HG02938 (cell line): ENCODE measurements around the gene OSBPL6.

Experiments used
- ATAC-seq: cut with Tn5 transposase; IDR thresholded peaks from one replicate; pipeline ENCODE4 v1.9.1; 2021; ENCODE audit warnings: mild to moderate bottlenecking, moderate library complexity; ENCODE audit not compliant: unreplicated experiment

OSBPL6 gene

DNA sequence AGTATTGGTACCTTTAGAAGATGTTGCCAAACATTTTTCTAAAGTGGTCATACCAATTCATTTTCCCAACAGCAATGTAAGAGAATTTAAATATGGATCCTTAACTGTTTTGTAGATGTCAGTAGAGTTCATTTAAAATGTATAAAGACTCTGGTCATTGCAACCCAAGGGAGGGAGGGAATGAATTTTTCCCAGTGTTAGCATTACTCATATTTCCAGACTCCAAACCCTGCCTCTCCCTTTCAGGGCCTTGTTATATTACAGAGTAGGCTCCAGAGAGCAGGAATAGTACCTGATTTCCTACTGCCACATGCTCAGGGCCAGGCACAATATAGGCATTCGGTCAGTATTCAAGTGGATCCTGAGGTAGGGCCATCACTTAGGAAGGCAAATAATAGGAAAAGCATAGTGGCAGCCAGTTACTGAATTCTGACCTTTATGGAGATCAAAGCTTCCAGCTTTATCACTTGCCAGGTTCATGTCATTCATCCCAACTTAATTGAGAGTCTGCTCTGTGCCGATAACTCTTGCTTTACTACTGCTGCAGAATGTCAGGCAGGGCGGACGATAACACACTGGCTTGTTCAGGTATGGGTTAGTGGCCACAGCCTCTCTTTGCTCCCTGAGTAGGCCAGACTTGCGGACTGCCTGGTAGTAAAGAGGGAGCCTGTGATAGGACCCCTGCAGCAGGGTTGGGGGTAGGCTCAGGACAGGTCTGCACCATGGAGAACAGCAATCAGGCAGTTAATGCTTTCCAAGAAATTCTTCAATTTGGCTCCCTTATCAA is 75.3 kb downstream of the OSBPL6 start:
- no peak for ATAC-seq

- no peak for ATAC-seq
These were observed 76.0 kb downstream of the OSBPL6 start for GRCh38 chr2:178270338-178270737.

- no peak for ATAC-seq
These were observed 76.8 kb downstream of the OSBPL6 start for GRCh38 chr2:178271094-178271493.

- ATAC-seq, result no peak
These were observed 77.5 kb downstream of the OSBPL6 start for GRCh38 chr2:178271629-178272333.

DNA sequence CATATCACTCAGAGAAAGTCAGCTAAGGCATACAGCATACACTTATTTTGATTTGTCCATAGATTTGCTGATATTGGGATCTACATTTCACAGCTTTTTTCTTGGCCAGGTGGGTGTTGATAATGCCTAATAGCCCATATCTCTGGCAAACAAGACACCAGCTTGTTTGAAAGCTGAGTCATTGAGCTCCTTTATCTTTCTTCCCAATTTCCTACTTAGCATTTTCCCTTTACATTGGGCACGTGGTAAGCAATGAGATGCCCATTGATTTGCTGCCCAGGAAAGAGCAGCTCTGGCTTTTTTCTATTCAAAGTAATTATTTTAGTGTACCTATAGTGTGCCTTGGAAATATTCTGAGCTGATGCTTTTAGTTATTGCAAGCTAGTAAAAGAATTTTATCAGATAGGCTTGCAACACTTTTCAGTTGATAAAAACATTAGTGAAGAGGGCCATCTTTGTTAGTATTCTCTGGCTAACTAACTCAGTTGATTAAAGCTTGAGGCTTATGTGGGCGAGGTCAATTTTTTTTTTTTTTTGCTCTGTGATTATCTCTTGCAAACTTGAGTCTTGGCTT is 79.6 kb downstream of the OSBPL6 start:
- no peak for ATAC-seq

GRCh38 chr2:178275600-178275999 is 81.3 kb downstream of the OSBPL6 start:
- no peak for ATAC-seq

DNA sequence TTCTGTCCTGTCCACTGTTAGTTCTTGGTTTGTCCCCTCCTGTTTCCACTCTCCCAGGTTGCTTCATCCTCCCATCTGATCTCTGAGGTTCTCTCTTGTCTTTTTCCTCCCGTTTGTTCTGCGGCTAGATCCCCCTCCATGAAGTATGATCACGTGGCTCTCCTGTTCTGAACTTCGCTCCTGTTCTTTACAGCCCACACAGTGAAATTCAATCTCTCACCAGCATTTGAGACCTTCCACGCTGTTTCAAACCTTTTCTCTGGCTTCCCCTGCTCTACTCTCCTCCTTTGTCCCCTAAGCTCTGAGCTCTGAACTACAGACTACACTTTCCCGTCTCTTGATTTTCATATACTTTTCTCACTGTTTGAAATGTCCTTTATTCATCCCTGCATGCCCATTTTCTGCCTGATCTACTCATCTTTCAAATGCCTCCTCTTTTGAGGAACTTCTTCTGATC is 83.5 kb downstream of the OSBPL6 start:
- ATAC-seq, result no peak

DNA sequence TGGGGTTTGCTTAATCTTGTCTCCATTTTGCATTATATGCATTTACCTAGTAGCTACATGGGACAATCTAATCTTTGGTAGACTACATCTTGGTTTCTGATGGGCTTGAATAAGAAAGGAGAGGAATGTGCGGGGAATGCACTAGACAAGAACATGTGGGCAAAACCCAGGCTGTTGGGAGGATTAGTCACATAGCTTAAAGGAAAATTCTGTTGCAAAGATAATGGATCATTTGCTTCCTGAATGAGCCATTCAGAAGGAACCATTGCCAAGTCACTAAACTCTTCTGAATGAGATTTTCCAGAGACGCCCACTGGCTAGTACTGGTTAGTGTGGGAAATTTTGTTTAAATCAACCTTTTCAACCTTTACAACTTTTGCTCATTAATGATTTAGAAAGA is 84.8 kb downstream of the OSBPL6 start:
- no peak for ATAC-seq

DNA sequence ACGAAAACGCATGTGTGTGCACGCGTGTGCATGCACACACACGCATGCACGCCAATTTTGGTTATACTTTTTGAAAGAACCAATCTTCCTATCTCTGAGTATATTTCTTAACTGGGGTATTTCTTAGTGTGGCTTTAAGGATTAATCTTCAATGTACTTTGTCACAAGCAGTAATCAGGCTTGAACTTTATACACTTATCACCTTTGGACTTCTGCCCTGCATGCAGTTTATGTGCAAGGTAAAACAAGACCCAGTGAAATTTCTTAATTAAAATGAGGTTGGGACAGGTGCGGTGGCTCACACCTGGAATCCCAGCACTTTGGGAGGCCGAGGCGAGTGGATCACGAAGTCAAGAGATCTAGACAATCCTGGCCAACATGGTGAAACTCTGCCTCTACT is 85.3 kb downstream of the OSBPL6 start:
- ATAC-seq, result no peak

GRCh38 chr2:178280244-178280852 is 86.0 kb downstream of the OSBPL6 start:
- ATAC-seq, result peak; percentile 95

- no peak for ATAC-seq
These were observed 87.9 kb downstream of the OSBPL6 start for GRCh38 chr2:178282075-178282815.

- ATAC-seq, result no peak
These were observed 89.1 kb downstream of the OSBPL6 start for GRCh38 chr2:178283341-178283918.

DNA sequence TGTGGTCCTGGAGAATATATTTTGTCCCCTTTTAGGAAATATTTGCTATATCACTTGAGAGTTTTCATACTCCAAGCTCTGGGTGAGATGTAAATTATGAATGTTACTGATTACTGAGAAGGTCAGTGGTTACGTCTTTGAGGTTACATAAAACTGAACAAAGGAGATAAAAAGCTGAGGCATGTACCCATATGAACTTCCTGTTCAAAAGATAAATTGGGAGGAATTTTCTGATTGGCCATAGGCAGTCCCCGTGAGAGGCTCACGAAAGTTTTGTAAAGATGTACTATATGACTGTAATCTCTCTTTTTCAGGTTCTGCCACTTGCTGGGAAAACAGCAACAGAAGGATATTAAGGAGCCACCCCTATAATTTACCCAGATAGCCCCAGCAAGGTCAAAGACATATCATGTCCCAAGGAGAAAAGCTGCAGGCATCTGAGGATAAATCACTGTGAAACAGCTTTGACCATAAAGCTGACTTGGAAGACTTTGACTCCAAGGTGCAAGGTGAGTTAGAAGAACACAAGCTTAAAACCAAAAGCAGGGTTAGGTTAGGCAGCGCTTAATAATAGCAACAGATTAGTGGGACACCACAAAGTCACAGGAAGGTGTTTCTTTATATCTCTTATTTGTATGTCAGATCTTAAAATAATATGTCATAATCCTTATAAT is 90.4 kb downstream of the OSBPL6 start:
- ATAC-seq, result no peak

DNA sequence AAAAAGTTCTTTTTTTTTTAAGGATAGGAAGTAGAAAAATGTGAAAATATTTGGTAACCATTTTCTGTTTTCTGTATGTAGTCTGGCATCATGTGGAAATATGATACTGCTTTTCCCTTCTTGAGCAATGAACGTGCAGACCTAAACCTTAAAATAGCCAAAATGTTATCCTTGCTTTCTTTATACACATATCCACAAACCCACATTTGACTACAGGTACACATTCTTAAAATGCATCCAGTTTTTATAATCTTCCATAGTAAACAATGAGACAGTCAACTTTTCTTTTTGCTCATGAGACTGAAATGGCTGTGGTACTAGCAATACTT is 90.9 kb downstream of the OSBPL6 start:
- ATAC-seq, result no peak

GRCh38 chr2:178286636-178287035 is 92.3 kb downstream of the OSBPL6 start:
- ATAC-seq, result no peak

- no peak for ATAC-seq
These were observed 93.5 kb downstream of the OSBPL6 start for GRCh38 chr2:178287652-178288344.

DNA sequence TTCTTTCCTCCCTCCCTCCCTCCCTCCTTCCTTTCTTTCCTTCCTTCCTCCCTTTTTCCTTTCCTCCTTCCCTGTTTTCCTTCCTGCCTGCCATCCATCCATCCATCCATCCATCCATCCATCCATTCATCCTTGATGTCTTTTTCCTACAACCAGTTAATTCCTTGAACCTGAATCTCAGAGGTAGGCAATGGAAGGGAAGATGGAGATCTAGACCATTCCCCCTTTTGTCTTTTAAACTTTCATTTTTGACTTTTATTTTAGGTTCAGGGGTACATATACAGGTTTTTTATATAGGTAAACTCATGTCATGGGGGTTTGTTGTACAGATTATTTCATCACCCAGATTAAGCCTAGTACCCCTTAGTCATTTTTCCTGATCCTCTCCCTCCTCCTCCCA is 97.4 kb downstream of the OSBPL6 start:
- no peak for ATAC-seq

DNA sequence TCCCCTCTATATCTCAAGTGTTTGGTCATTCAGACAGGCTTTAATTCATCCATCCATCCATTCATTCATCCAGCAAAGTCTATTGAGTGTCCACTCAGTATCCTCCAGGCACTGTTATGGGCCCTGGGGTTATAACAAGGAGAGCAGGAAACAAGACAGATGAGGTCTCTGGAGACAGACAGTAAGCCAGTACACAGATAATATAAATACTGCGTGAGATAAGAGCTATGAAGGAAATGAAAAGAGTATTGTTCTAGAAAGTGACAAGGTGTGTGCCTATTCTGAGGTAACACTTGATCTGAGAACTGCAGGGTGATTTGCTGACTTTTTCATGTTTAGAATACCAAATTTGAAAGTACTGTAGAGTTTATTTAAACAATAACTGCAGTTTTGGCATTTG is 98.3 kb downstream of the OSBPL6 start:
- ATAC-seq, result no peak

DNA sequence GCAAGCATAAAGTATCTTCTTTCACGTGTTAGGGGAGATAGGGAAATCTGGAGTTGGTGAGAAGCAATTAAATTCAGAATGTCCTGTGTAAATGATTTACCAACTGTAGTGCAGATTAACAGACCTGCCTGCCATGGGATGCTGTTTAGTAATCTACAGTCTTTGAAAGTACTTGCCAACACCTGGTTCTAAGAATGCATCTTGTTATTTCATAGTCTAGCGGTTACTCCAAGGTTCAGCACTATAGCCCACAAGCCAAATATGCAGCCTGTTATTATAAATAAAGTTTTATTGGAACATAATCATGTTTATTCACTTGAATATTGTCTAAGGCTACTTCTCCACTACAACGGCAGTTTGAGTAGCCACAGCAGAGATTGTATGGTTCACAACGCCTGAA is 100.8 kb downstream of the OSBPL6 start:
- no peak for ATAC-seq

DNA sequence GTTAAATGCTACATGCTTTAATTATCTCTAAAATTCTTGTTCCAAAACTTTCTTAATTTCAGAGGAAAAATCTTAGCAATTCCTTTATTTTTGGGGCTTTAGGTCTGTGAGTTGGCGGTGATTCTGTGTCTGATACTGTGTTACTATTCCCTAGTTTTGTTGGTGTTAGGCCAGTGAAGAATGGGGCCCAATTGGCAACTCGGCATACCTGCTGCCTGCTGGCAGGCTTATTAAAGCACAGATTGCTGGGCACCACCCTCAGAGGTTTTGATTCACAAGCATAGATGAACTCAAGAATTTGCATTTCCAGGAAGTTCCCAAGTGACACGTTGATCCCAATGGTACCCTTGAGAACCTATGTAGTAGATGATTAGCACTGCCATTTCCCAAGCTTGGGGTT is 101.6 kb downstream of the OSBPL6 start:
- no peak for ATAC-seq
